ENCODE measurements around the gene MPND. TPM values are rescaled to one million over a fixed set of nuclear protein-coding genes. Genes with fewer than 3 reads are reported as not detected.

MPND gene
- total RNA-seq, 1 experiment from 2014 or later: 22.6 TPM

- peaks cover 21% of the 10 kb centered on the region for H3K36me3 ChIP-seq (ENCODE audit: insufficient read depth, low read length, poor library complexity, severe bottlenecking)
- ChIA-PET POLR2A (ENCODE audit: low non-redundant PET) (no interaction called here), CTCF (no interaction called here)
- BruUV-seq (replicated peaks): no TSS peak
- intact Hi-C loops (cut with micrococcal nuclease; ENCODE audit: unreplicated experiment): no loop called here
- H3K9me3 ChIP-seq (ENCODE audit: low read depth, low read length, poor library complexity, severe bottlenecking): no peaks in the 10 kb centered on the region
- peaks cover 10% of the 10 kb centered on the region for H3K4me1 ChIP-seq (ENCODE audit: insufficient read depth, low read length, poor library complexity, severe bottlenecking)
- peak overlapping the region; percentile 54 for H3K27ac ChIP-seq (ENCODE audit: low read depth, low read length, poor library complexity, severe bottlenecking)
- DNase-seq (ENCODE audit: low spot score): no peak
- no peak for TF ChIP-seq CTCF (conservative IDR thresholded peaks at IDR 0.05; ENCODE audit: low read depth, low read length)
- TF ChIP-seq EZH2 (IDR thresholded peaks at IDR 0.05; ENCODE audit: borderline replicate concordance, low read depth, low read length, poor library complexity, severe bottlenecking): no peak
- no peaks in the 10 kb centered on the region for H3K27me3 ChIP-seq (replicated peaks; ENCODE audit: insufficient read depth, low read depth, low read length, poor library complexity)
- H3K4me3 ChIP-seq (ENCODE audit: low read depth, low read length, poor library complexity, severe bottlenecking): no peak overlapping the region
Measured at GRCh38 chr19:4367781-4368127, 24.4 kb downstream of the MPND start.

- ChIA-PET CTCF (no interaction called here), POLR2A (ENCODE audit: low non-redundant PET) (no interaction called here)
- DNase-seq (ENCODE audit: low spot score): no peak
- BruUV-seq (replicated peaks): no TSS peak
- Histone ChIP-seq H3K4me3 (ENCODE audit: low read depth, low read length, poor library complexity, severe bottlenecking) (no peak overlapping the region), H3K4me1 (ENCODE audit: insufficient read depth, low read length, poor library complexity, severe bottlenecking) (peaks cover 10% of the 10 kb centered on the region), H3K27ac (ENCODE audit: low read depth, low read length, poor library complexity, severe bottlenecking) (peak overlapping the region; percentile 54), H3K36me3 (ENCODE audit: insufficient read depth, low read length, poor library complexity, severe bottlenecking) (peaks cover 19% of the 10 kb centered on the region), H3K9me3 (ENCODE audit: low read depth, low read length, poor library complexity, severe bottlenecking) (no peaks in the 10 kb centered on the region), H3K27me3 (replicated peaks; ENCODE audit: insufficient read depth, low read depth, low read length, poor library complexity) (no peaks in the 10 kb centered on the region)
- no peak for TF ChIP-seq CTCF (conservative IDR thresholded peaks at IDR 0.05; ENCODE audit: low read depth, low read length)
- intact Hi-C loops (cut with micrococcal nuclease; ENCODE audit: unreplicated experiment): no loop called here
Measured at GRCh38 chr19:4368128-4368820, 24.9 kb downstream of the MPND start.

DNA sequence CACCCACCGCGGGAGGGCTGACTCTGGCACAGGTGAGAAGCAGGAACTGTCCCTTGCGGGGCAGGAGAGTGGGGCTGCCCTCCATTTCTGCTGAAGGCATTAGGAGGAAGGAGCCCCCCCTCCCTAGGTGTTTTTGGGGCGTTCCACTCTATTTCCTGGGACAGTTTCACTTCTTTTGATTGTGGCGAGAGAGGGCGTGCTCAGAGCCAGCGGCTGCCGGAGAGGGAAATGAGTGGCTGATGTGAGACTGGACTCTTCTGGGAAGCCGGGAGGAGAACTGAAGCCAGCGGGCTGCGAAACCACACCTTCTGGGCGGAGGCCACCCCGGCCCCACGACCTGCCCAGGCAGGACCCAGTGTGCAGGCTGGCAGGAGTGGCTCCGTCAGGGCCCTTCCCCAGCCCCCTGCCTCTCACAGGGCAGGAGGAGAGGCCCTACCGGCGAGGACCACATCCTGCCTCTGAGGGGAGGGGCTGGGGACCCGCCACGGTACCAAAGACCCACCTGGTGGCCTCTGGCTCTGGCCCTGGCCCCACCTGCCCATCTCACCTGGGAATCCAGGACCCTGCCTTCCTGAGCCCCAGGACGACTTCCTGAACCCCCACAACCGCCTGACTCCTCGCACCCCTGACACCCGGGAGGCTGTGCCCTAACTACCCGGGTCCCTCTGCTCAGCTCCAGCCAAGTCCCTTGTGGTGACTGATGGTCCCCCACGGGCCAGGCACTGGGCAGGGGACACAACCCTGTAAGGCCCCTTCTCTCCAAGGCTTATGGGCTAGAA lies 25.9 kb downstream of the MPND start:
- TF ChIP-seq CTCF (conservative IDR thresholded peaks at IDR 0.05; ENCODE audit: low read depth, low read length) (no peak), EZH2 (IDR thresholded peaks at IDR 0.05; ENCODE audit: borderline replicate concordance, low read depth, low read length, poor library complexity, severe bottlenecking) (no peak)
- ChIA-PET POLR2A (ENCODE audit: low non-redundant PET) (no interaction called here), CTCF (no interaction called here)
- Histone ChIP-seq H3K27ac (ENCODE audit: low read depth, low read length, poor library complexity, severe bottlenecking) (peak overlapping the region; percentile 47), H3K9me3 (ENCODE audit: low read depth, low read length, poor library complexity, severe bottlenecking) (no peaks in the 10 kb centered on the region), H3K4me1 (ENCODE audit: insufficient read depth, low read length, poor library complexity, severe bottlenecking) (peaks cover 17% of the 10 kb centered on the region), H3K4me3 (ENCODE audit: low read depth, low read length, poor library complexity, severe bottlenecking) (no peak overlapping the region), H3K27me3 (replicated peaks; ENCODE audit: insufficient read depth, low read depth, low read length, poor library complexity) (no peaks in the 10 kb centered on the region), H3K36me3 (ENCODE audit: insufficient read depth, low read length, poor library complexity, severe bottlenecking) (peaks cover 12% of the 10 kb centered on the region)
- intact Hi-C loops (cut with micrococcal nuclease; ENCODE audit: unreplicated experiment): no loop called here
- BruUV-seq (replicated peaks): no TSS peak
- DNase-seq (ENCODE audit: low spot score): no peak

All from A673 (cell line).